LoVo (cell line): ENCODE measurements around the gene NUP153.
A peak's percentile ranks its signal among the peaks of the same experiment; 100 is the strongest.
"Not testable (repeated sequence)": the region's sequence is repeated elsewhere in the genome, so short reads cannot be mapped to it uniquely, and the experiment has no call there.

Source experiments
- DNase-seq: peaks from one replicate; pipeline ENCODE4 v3.0.0-alpha.2; 2016; ENCODE audit warnings: low spot score

The NUP153 gene

DNA sequence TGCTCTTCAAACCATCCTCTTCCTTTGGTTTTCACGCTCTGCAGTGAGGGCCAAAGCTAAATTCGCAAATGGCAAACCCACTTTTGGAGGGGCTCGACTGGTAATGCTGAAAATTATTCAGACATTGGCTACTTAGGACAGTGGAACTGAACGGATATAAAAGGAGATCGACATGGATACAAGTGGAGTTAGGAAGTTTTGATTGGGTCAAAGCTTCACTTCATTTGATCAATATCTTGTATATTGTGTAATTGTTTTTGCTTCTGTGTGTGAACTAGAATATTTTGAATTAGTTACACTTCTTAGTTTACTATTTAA, 105.4 kb downstream of the NUP153 start:
- DNase-seq = no peak

DNA sequence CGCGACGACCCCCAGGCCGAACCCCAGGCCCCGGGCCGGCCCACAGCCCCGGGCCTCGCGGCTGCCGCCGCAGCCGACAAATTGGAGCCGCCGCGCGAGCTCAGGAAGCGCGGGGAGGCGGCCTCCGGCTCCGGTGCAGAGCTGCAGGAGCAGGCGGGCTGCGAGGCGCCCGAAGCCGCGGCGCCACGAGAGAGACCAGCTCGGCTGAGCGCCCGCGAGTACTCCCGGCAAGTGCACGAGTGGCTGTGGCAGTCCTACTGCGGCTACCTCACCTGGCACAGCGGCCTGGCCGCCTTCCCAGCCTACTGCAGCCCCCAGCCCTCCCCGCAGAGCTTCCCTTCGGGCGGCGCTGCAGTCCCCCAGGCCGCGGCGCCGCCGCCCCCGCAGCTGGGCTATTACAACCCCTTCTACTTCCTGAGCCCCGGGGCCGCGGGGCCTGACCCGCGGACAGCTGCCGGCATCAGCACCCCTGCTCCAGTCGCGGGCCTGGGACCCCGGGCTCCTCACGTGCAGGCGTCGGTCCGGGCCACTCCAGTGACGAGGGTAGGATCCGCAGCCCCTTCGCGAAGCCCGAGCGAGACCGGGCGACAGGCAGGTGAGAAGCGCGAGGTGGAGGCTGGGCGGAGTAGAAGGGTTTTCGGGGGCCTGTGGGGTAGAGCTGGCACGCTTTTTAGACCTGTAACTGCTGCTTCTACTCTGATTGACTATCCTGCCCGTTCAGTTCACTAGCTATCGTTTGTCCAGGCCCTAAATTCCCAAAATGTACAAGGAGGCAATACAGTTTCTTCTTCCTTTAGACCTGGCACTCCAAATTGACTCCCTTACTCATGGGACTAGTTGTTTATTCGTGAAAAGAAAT, 106.0 kb downstream of the NUP153 start:
- DNase-seq = no peak

DNA sequence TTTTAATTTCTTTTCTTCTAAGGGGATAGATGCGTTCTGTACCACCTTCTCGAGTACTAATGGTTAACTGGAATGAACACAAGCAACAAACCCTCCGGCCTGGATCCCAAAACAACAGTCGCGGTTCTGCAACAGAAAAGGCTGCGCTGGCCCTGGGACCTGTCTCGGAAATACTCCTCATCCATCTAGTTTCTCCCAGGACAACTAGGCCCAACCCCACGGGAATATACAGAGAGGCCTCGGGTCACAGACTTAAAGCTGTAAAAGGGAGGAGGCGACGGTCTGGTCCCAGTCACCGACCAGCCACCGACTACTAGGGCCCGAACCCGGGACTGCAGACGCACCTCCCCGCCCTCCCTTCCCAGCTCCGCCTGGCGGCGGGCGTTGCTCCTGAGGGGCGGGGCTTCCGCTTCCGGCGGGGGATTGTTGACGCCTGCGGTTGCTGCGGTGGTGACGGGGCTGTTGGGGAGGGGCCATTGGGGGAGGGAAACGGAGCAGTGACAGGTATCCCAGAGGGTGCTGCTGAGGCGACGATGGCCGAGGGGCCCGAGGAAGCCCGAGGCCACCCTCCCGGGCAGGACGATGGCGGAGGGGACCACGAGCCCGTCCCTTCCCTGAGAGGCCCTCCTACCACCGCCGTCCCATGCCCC, 106.7 kb downstream of the NUP153 start, which contains the start of gene FAM8A1:
Gene FAM8A1 (plus strand): TSS at position 426 of the 650 bp plus-strand sequence. CDS start 108 bp downstream, at position 534.
- DNase-seq = peak; percentile 91

DNA sequence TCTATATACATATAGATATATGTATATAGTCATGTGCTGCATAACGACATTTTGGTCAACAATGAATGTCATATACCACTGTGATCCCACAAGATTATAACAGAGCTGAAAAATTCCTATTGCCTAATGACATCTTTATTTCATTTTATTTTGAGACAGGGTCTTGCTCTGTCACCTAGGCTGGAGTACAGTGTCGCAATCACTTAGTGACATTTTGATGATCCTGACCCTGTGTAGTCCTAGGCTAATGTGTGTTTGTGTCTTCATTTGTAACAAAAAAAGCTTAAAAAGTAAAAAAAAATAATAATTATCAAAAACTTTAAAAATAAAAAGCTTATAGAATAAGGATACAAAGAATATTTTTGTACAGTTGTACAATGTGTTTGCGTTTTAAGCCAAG, 110.6 kb downstream of the NUP153 start:
- no peak for DNase-seq

DNA sequence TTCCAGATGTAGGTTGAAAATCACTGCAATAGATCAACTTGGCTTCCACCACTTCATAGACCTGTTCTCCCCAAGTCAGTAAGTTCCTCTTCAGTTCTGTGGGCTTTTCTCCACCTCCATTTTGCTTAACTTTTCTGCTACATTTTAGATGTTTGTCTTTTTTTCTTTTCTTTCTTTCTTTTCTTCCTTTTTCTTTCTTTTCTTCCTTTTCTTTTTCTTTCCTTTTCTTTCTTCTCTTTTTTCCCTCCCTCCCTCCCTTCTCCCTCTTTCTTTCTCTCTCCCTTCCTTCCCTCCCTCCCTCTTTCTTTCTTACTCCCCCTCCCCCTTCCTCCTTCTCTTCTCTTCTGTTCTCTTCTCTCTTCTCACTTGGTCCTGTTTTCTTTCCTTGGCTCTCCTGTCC, 113.5 kb downstream of the NUP153 start:
- DNase-seq = no peak

DNA sequence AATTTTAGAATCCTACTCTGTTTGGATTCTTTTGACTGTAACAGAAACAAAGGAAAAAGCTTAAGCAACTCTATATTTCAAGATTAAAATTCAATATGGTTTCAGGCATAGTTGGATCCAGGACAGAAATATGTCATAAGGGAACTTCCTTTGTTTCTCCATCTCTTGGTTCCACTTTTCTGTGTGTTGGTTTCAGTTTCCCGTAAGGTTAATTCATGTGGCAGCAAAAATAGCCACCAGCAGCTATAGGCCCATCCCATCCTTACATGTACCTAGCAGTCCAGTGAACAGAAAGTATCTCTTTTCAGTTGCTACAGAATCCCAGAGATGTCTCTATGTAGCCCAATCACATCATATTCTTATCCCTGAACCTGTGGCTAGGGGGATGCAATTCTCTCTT, 115.4 kb downstream of the NUP153 start:
- DNase-seq = no peak

DNA sequence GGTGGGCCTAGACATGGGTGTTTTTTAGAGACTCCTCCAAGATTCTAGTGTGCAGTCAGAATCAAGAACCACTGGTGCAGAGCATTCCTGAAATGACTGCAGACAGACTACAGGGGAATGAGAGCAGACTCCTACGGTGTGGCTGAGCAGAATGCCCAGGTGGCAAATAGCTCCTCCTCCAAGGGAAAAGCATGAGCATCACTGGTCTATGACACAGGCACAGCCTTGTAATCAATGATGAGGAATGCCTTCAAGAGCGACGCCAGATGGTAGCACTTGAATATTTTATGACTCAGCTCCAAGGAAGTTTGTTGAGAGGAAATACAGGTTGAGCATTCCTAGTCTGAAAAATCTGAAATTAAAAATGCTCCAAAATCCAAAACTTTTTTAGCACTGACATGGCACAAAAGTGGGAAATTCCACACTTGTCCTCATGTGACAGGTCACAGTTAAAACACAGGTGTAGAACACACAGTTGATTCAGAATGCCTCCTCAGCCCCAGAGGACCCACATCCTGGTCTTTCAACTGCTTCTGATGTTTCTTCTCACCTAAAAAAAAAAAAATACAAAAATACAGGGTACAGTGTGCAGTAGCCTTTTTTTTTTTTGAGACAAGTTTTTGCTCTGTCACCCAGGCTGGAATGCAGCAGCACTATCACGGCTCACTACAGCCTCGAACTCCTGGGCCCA, 117.2 kb downstream of the NUP153 start:
- DNase-seq = no peak

DNA sequence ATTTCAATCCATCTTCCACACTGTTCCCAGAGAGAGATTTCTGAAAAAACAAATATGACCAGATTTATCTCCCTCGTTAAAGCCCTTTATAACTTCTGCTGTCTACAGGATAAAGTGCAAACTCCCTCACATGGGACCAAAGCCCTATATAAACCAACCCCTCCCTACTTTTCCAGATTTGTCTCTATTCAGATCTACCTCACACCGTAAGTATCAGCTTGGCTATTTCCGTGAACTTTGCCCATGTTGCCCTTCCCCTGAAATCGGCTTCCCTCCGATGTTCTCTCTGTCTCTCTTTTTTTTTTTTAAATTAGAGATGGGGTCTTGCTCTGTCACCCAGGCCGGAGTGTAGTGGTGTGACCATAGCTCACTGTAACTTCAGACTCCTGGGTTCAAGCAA, 118.7 kb downstream of the NUP153 start:
- DNase-seq = no peak

DNA sequence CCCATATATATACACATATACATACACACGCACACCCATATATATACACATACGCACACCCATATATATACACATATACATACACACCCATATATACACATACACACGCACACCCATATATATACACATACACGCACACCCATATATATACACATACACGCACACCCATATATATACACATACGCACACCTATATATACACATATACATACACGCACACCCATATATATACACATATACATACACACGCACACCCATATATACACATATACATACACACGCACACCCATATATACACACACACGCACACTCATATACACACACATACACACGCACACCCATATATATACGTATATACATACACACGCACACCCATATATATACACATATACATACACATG, 120.1 kb downstream of the NUP153 start:
- DNase-seq = not testable (repeated sequence)

DNA sequence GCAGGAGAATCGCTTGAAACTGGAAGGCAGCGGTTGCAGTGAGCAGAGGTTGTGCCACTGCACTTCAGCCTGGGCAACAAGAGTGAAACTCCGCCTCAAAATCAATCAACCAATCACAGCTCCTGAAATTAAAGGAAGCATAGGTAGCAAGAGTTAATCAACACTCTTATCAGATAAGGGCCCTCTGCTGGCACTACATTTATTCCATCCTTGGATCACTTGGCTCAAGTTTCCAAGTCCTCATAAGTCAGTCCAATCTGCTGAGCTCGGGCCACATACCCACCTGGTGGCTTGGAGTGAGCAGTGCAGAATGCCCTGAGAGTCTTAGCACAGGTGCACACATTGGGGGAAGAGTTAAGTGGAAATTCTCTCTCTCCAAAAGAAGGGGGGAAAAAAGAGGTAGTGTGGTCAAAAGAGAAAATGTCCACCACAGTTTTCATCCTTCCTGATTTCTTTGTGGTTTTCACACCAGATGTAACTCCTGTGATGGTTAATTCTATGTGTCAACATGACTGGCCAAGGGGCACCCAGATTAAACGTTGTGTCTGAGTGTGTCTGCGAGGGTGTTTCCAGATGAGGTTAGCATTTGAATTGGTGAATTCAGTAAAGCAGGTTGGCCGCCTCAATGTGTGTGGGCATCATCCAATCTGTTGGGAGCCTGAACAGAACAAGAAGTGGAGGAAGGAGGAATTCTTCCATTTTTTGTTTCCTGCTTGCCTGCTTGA, 120.8 kb downstream of the NUP153 start:
- peak; percentile 57 for DNase-seq

DNA sequence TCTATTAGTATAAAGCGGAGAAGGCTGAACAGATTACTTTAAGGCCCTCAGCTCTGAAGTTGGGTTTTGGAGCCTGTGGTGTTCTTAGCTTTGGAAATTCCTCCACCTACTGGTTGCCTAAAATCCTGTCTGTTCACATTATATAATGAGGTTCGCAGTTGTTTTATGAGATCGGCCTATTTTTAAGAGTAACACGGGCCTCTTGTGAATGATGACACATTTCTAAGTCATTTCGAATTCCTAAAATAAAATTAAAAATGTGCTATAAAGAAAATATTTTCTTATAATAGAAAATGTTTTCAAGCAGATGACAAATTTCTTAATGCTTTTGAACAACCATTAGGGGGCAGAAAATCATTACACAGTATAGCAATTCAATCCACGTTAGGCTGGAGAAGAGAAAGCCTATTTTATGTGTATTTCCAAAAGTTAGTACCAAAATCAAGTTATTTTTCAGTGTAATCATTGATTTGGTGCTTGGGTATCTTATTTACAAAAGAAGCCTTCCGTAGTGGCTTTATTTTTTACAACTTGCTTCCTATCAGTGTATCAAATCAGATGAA, 122.4 kb downstream of the NUP153 start:
- DNase-seq = peak; percentile 66

DNA sequence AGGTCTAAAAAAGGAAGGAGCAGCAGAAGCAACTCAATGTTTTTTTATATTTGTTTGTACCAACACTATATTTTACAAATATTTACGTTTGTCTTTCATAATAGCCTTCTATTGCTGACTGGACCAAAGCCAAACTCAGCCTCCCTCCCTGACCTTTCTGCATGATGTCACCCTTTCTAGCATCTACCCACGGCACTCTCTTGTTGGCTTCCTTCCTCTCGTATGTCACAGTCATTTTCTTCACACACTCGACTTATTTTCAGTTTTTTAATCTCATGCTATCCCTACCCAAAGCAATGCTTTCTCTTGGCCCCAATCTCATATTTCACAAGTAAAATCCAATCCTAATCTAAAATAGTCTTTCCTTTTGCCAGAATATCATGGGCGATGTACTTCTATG, 122.9 kb downstream of the NUP153 start:
- DNase-seq = no peak

DNA sequence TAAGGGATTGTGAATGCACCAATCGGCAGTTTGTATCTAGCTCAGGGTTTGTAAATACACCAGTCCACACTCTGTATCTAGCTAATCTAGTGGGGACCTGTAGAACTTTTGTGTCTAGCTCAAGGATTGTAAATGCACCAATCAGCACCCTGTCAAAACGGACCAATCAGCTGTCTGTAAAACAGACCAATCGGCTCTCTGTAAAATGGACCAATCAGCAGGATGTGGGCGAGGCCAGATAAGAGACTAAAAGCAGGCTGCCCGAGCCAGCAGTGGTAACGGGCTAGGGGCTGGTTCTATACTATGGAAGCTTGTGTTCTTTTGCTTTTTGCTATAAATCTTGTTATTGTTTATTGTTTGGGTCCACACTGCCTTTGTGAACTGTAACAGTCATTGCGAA, 125.4 kb downstream of the NUP153 start:
- not testable (repeated sequence) for DNase-seq

DNA sequence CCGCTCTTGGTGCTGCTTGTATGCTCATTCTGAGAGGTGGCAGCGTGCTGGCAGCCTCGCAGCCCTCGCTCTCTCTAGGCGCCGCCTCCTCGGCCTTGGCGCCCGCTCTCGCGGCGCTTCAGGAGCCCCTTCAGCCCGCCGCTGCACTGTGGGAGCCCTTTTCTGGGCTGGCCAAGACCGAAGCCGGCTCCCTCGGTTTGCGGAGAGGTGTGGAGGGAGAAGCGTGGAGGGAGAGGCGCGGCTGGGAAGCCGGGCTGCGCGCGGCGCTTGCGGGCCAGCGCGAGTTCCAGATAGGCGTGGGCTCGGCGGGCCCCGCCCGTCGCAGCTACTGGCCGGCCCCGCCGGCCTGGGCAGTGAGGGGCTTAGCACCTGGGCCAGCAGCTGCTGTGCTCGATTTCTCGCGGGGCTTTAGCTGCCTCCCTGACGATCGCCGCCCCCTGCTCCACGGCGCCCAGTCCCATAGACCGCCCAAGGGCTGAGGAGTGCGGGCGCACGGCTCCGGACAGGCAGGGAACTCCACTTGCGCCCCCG, 126.1 kb downstream of the NUP153 start:
- DNase-seq = peak; percentile 33

DNA sequence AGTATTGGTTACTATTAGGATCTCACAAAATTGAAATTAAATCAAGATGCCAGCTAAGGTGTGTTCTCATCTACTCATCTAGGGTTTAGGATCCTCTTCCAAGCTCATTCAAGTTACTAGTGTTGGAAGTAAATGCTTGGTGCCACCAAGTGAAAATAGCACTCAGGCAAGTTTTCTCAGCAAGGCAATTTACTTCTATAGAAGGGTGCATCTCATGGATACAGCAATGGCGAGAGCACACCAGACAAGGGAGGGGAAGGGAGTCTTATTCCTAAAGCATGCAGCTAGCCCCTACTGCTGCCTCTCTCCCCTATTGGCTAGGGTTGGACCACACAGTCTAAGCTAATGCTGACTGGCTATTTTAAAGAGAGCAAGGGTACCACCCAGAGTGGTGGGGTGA, 129.7 kb downstream of the NUP153 start:
- no peak for DNase-seq

DNA sequence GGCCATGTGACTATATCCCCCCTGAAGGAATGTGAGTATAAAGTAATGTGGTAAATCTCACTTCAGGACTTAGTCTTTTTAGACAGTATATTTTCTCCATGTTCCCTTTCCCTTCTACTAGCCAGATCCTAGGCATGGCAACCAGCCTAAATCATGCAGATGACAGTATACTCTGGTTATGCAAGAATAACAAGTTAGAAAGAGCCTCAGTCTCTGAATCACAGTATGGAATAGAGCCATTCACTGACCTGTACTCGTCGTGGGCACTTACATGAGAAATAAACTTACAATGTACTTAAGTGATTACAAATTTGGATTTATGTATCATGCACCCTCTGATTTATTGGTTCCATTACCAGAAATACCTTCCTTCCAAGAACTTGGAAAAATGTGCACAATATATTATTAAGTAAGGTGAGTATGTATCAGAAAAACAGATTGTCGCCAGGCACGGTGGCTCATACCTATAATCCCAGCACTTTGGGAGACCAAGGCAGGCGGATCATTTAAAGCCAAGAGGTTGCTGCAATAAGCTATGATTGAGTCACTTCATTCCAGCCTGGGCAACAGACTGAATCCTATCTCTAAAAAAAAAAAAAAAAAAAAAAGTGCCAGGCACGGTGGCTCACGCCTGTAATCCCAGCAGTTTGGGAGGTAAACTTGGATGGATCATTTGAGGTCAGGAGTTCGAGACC, 131.7 kb downstream of the NUP153 start:
- no peak for DNase-seq

DNA sequence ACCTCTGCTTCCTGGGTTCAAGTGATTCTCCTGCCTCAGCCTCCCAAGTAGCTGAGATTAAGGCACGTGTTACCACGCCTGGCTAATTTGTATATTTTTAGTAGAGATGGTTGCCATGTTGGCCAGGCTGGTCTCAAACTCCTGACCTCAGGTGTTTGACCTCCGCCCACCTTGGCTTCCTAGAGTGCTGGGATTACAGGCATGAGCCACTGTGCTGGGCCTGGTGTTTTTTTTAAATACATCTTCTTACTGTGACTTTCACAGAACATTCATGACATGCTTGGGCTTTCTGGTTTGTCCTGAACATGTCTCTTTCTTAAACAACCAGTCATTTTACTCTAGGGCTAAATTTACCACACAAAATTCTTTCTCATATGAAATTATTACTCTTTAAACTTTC, 141.3 kb downstream of the NUP153 start:
- DNase-seq = no peak
